Measurements from ENCODE around the gene BOLL.

GRCh38 chr2:197801033-197801432 is 15.9 kb upstream of the BOLL start:
- TF ChIP-seq, protein P1, sequence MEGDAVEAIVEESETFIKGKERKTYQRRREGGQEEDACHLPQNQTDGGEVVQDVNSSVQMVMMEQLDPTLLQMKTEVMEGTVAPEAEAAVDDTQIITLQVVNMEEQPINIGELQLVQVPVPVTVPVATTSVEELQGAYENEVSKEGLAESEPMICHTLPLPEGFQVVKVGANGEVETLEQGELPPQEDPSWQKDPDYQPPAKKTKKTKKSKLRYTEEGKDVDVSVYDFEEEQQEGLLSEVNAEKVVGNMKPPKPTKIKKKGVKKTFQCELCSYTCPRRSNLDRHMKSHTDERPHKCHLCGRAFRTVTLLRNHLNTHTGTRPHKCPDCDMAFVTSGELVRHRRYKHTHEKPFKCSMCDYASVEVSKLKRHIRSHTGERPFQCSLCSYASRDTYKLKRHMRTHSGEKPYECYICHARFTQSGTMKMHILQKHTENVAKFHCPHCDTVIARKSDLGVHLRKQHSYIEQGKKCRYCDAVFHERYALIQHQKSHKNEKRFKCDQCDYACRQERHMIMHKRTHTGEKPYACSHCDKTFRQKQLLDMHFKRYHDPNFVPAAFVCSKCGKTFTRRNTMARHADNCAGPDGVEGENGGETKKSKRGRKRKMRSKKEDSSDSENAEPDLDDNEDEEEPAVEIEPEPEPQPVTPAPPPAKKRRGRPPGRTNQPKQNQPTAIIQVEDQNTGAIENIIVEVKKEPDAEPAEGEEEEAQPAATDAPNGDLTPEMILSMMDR (IDR thresholded peaks at IDR 0.05) = no peak
- TF ChIP-seq HES2 (IDR thresholded peaks at IDR 0.05) (no peak), CHD4 (IDR thresholded peaks at IDR 0.05; ENCODE audit: borderline replicate concordance) (no peak), EP300 (IDR thresholded peaks at IDR 0.05) (no peak), BHLHE40 (IDR thresholded peaks at IDR 0.05; ENCODE audit: low read depth, low read length) (no peak)
- TF ChIP-seq, protein P2, sequence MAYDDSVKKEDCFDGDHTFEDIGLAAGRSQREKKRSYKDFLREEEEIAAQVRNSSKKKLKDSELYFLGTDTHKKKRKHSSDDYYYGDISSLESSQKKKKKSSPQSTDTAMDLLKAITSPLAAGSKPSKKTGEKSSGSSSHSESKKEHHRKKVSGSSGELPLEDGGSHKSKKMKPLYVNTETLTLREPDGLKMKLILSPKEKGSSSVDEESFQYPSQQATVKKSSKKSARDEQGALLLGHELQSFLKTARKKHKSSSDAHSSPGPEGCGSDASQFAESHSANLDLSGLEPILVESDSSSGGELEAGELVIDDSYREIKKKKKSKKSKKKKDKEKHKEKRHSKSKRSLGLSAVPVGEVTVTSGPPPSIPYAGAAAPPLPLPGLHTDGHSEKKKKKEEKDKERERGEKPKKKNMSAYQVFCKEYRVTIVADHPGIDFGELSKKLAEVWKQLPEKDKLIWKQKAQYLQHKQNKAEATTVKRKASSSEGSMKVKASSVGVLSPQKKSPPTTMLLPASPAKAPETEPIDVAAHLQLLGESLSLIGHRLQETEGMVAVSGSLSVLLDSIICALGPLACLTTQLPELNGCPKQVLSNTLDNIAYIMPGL (CRISPR knock-in tag; IDR thresholded peaks at IDR 0.05; ENCODE audit: borderline replicate concordance) = no peak

Data from A549 (cell line).